WTC11 (cell line): ENCODE data around the gene EPN1. TPM values are rescaled to one million over a fixed set of nuclear protein-coding genes. Genes with fewer than 3 reads are reported as not detected.

Experiments
- ATAC-seq: fragments of 200-7000 bp; cut with Tn5 transposase; 2 replicates; pipeline ENCODE4 v1.10.0; 2021; ENCODE audit warnings: mild to moderate bottlenecking, moderate library complexity
- CTCF ChIA-PET: fragments of 300-600 bp; sonication (Branson Sonifier 250); formaldehyde crosslinking; loops from one replicate; lab custom pipeline; 2021; ENCODE audit warnings: antibody characterized with exemption; lab: Charles Lee
- POLR2A ChIA-PET: fragments of 350-600 bp; sonication (Branson Sonifier 250); formaldehyde crosslinking; loops from one replicate; lab custom pipeline; 2021; ENCODE audit warnings: antibody characterized with exemption; lab: Charles Lee
- DNase-seq: peaks from one replicate; pipeline ENCODE4 v3.0.0; 2021; ENCODE audit warnings: low spot score
- H3K27ac Mint-ChIP-seq: 2 replicates; pipeline ENCODE4 v1.8.0; 2021; ENCODE audit warnings: mixed read lengths
- H3K27me3 Mint-ChIP-seq: 2 replicates; pipeline ENCODE4 v1.8.0; 2021; ENCODE audit warnings: low read depth, mild to moderate bottlenecking, moderate library complexity, mixed read lengths
- H3K36me3 Mint-ChIP-seq: 2 replicates; pipeline ENCODE4 v1.8.0; 2021; ENCODE audit warnings: mixed read lengths
- H3K4me1 Mint-ChIP-seq: 2 replicates; pipeline ENCODE4 v1.8.0; 2022; ENCODE audit warnings: mixed read lengths
- H3K4me3 Mint-ChIP-seq: 2 replicates; pipeline ENCODE4 v1.8.0; 2021; ENCODE audit warnings: mild to moderate bottlenecking, moderate library complexity, mixed read lengths
- H3K9me3 Mint-ChIP-seq: 2 replicates; pipeline ENCODE4 v1.8.0; 2021; ENCODE audit warnings: mixed read lengths
- EMX1 ChIP-seq: fragments of 250-450 bp; sonication (Bioruptor Pico); IDR thresholded peaks from 2 replicates; pipeline ENCODE4 v1.8.0; 2021; ENCODE audit warnings: mild to moderate bottlenecking
- FOXP4 ChIP-seq: sonication (generic); formaldehyde crosslinking; IDR thresholded peaks from 2 replicates; pipeline ENCODE4 v1.8.0; 2022; ENCODE audit warnings: mild to moderate bottlenecking, missing genetic modification reagents
- HMGA2 ChIP-seq: fragments of 250-450 bp; sonication (Bioruptor Pico); IDR thresholded peaks from 2 replicates; pipeline ENCODE4 v1.4.0; 2021; ENCODE audit warnings: mild to moderate bottlenecking, moderate library complexity
- NR1H2 ChIP-seq: sonication (generic); formaldehyde crosslinking; IDR thresholded peaks from 2 replicates; pipeline ENCODE4 v1.9.0; 2021; ENCODE audit warnings: mild to moderate bottlenecking, moderate library complexity, missing genetic modification reagents
- SMAD3 ChIP-seq: sonication (generic); formaldehyde crosslinking; IDR thresholded peaks from 2 replicates; pipeline ENCODE4 v1.8.0; 2022; ENCODE audit warnings: missing genetic modification reagents, mild to moderate bottlenecking, borderline replicate concordance
- ZNF317 ChIP-seq: sonication (generic); formaldehyde crosslinking; IDR thresholded peaks from 2 replicates; pipeline ENCODE4 v1.8.1; 2023; ENCODE audit warnings: low read depth, mild to moderate bottlenecking, moderate library complexity, missing genetic modification reagents, borderline replicate concordance
- total RNA-seq: library from RNA; stranded (reverse); gene quantifications from 3 replicates; pipeline ENCODE4 v1.2.3, GENCODE V29; 2021
- TF ChIP-seq, protein P1 (sequence below): sonication (generic); formaldehyde crosslinking; IDR thresholded peaks from 2 replicates; pipeline ENCODE4 v1.8.0; 2022; ENCODE audit warnings: mild to moderate bottlenecking, missing genetic modification reagents
- TF ChIP-seq, protein P2 (sequence below): sonication (generic); formaldehyde crosslinking; IDR thresholded peaks from 2 replicates; pipeline ENCODE4 v1.8.1; 2023; ENCODE audit warnings: mild to moderate bottlenecking, moderate library complexity, missing genetic modification reagents
- TF ChIP-seq, protein P3 (sequence below): sonication (generic); formaldehyde crosslinking; IDR thresholded peaks from 2 replicates; pipeline ENCODE4 v1.8.0; 2022; ENCODE audit warnings: mild to moderate bottlenecking, missing genetic modification reagents
- TF ChIP-seq, protein P4 (sequence below): sonication (generic); formaldehyde crosslinking; IDR thresholded peaks from 2 replicates; pipeline ENCODE4 v1.8.0; 2023; ENCODE audit warnings: missing genetic modification reagents
- TF ChIP-seq, protein P5 (sequence below): fragments of 250-450 bp; sonication (Bioruptor Pico); IDR thresholded peaks from 2 replicates; pipeline ENCODE4 v1.9.0; 2021; ENCODE audit warnings: moderate library complexity, mild to moderate bottlenecking, inconsistent platforms, borderline replicate concordance
- TF ChIP-seq, protein P6 (sequence below): sonication (generic); formaldehyde crosslinking; IDR thresholded peaks from 2 replicates; pipeline ENCODE4 v1.8.0; 2023; ENCODE audit warnings: mild to moderate bottlenecking, missing genetic modification reagents
- TF ChIP-seq, protein P7 (sequence below): fragments of 200-600 bp; IDR thresholded peaks from 2 replicates; pipeline ENCODE4 v1.8.0; 2022; ENCODE audit warnings: antibody characterized with exemption
- TF ChIP-seq, protein P8 (sequence below): sonication (generic); formaldehyde crosslinking; IDR thresholded peaks from 2 replicates; pipeline ENCODE4 v1.8.1; 2022; ENCODE audit warnings: missing genetic modification reagents, borderline replicate concordance

Gene EPN1
- total RNA-seq, 1 experiment from 2014 or later: 234 TPM

DNA sequence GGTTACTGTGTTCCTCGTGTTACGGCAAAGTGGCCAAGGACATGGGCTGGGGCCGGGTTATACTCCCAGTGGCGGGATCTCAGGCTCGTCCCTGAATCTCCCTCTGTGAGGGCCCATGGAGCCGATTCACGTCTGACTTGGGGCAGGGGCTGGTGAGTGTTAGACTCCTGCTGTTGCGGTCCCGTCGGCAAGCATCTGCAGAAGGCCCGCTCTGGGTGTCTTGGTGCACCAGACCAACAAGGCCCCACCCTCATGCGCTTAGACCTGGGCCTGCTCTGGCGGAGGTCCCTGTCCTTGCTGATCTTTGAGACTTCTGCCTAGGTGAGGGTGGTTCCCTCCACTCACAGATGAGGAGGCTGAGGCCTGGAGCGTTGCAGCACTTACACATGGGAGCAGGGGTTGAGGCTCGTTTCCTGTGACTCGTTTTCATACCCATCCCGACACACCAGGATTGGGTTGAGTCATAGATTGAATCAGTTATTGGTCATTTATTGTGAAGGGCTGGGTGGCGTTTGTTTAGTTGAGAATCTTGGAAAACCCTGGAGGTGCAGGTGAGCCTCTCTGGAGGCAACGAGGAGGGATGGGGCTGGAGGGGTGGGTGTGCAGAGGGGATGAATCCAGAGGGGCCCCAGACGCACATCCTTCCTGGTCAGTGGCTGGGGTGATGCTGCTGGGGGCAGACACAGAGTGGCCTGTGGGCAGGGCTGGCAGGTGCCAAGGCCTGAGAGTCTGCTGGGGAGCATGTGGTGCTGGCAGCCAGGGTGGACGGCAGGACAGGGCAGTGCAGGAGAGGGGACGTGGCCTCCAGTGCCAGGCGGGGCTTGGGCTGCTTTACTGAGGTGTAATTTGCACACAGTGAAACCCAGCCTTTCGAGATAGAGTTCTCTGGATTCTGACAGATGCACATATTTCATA is 4.6 kb downstream of the EPN1 start:
- Mint-ChIP-seq H3K4me1 (peaks cover 15% of the 10 kb centered on the region), H3K27ac (no peak overlapping the region), H3K9me3 (no peaks in the 10 kb centered on the region), H3K4me3 (no peak overlapping the region), H3K27me3 (no peaks in the 10 kb centered on the region), H3K36me3 (peaks cover 25% of the 10 kb centered on the region)
- DNase-seq: no peak
- ChIA-PET POLR2A (no interaction called here), CTCF (no interaction called here)
- no peak for ATAC-seq
- TF ChIP-seq ZNF317 (CRISPR knock-in tag) (no peak), EMX1 (CRISPR knock-in tag) (no peak), FOXP4 (CRISPR knock-in tag) (no peak), SMAD3 (CRISPR knock-in tag) (no peak), NR1H2 (CRISPR knock-in tag) (no peak), HMGA2 (CRISPR knock-in tag) (no peak)
- TF ChIP-seq, protein P1, sequence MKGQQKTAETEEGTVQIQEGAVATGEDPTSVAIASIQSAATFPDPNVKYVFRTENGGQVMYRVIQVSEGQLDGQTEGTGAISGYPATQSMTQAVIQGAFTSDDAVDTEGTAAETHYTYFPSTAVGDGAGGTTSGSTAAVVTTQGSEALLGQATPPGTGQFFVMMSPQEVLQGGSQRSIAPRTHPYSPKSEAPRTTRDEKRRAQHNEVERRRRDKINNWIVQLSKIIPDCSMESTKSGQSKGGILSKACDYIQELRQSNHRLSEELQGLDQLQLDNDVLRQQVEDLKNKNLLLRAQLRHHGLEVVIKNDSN: no peak
- TF ChIP-seq, protein P2, sequence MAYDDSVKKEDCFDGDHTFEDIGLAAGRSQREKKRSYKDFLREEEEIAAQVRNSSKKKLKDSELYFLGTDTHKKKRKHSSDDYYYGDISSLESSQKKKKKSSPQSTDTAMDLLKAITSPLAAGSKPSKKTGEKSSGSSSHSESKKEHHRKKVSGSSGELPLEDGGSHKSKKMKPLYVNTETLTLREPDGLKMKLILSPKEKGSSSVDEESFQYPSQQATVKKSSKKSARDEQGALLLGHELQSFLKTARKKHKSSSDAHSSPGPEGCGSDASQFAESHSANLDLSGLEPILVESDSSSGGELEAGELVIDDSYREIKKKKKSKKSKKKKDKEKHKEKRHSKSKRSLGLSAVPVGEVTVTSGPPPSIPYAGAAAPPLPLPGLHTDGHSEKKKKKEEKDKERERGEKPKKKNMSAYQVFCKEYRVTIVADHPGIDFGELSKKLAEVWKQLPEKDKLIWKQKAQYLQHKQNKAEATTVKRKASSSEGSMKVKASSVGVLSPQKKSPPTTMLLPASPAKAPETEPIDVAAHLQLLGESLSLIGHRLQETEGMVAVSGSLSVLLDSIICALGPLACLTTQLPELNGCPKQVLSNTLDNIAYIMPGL (CRISPR knock-in tag): no peak
- TF ChIP-seq, protein P3, sequence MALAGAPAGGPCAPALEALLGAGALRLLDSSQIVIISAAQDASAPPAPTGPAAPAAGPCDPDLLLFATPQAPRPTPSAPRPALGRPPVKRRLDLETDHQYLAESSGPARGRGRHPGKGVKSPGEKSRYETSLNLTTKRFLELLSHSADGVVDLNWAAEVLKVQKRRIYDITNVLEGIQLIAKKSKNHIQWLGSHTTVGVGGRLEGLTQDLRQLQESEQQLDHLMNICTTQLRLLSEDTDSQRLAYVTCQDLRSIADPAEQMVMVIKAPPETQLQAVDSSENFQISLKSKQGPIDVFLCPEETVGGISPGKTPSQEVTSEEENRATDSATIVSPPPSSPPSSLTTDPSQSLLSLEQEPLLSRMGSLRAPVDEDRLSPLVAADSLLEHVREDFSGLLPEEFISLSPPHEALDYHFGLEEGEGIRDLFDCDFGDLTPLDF (CRISPR knock-in tag): no peak
- TF ChIP-seq, protein P4, sequence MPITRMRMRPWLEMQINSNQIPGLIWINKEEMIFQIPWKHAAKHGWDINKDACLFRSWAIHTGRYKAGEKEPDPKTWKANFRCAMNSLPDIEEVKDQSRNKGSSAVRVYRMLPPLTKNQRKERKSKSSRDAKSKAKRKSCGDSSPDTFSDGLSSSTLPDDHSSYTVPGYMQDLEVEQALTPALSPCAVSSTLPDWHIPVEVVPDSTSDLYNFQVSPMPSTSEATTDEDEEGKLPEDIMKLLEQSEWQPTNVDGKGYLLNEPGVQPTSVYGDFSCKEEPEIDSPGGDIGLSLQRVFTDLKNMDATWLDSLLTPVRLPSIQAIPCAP (CRISPR knock-in tag): no peak
- TF ChIP-seq, protein P5, sequence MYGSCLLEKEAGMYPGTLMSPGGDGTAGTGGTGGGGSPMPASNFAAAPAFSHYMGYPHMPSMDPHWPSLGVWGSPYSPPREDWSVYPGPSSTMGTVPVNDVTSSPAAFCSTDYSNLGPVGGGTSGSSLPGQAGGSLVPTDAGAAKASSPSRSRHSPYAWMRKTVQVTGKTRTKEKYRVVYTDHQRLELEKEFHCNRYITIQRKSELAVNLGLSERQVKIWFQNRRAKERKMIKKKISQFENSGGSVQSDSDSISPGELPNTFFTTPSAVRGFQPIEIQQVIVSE (CRISPR knock-in tag): no peak
- TF ChIP-seq, protein P6, sequence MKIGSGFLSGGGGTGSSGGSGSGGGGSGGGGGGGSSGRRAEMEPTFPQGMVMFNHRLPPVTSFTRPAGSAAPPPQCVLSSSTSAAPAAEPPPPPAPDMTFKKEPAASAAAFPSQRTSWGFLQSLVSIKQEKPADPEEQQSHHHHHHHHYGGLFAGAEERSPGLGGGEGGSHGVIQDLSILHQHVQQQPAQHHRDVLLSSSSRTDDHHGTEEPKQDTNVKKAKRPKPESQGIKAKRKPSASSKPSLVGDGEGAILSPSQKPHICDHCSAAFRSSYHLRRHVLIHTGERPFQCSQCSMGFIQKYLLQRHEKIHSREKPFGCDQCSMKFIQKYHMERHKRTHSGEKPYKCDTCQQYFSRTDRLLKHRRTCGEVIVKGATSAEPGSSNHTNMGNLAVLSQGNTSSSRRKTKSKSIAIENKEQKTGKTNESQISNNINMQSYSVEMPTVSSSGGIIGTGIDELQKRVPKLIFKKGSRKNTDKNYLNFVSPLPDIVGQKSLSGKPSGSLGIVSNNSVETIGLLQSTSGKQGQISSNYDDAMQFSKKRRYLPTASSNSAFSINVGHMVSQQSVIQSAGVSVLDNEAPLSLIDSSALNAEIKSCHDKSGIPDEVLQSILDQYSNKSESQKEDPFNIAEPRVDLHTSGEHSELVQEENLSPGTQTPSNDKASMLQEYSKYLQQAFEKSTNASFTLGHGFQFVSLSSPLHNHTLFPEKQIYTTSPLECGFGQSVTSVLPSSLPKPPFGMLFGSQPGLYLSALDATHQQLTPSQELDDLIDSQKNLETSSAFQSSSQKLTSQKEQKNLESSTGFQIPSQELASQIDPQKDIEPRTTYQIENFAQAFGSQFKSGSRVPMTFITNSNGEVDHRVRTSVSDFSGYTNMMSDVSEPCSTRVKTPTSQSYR (CRISPR knock-in tag): no peak
- TF ChIP-seq, protein P7, sequence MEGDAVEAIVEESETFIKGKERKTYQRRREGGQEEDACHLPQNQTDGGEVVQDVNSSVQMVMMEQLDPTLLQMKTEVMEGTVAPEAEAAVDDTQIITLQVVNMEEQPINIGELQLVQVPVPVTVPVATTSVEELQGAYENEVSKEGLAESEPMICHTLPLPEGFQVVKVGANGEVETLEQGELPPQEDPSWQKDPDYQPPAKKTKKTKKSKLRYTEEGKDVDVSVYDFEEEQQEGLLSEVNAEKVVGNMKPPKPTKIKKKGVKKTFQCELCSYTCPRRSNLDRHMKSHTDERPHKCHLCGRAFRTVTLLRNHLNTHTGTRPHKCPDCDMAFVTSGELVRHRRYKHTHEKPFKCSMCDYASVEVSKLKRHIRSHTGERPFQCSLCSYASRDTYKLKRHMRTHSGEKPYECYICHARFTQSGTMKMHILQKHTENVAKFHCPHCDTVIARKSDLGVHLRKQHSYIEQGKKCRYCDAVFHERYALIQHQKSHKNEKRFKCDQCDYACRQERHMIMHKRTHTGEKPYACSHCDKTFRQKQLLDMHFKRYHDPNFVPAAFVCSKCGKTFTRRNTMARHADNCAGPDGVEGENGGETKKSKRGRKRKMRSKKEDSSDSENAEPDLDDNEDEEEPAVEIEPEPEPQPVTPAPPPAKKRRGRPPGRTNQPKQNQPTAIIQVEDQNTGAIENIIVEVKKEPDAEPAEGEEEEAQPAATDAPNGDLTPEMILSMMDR: no peak
- TF ChIP-seq, protein P8, sequence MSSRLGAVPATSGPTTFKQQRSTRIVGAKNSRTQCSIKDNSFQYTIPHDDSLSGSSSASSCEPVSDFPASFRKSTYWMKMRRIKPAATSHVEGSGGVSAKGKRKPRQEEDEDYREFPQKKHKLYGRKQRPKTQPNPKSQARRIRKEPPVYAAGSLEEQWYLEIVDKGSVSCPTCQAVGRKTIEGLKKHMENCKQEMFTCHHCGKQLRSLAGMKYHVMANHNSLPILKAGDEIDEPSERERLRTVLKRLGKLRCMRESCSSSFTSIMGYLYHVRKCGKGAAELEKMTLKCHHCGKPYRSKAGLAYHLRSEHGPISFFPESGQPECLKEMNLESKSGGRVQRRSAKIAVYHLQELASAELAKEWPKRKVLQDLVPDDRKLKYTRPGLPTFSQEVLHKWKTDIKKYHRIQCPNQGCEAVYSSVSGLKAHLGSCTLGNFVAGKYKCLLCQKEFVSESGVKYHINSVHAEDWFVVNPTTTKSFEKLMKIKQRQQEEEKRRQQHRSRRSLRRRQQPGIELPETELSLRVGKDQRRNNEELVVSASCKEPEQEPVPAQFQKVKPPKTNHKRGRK (CRISPR knock-in tag): no peak
